Measurements from ENCODE around the gene TOX2.

GRCh38 chr20:43969028-43969447 lies 54.4 kb downstream of the TOX2 start:
- TF ChIP-seq, protein P1, sequence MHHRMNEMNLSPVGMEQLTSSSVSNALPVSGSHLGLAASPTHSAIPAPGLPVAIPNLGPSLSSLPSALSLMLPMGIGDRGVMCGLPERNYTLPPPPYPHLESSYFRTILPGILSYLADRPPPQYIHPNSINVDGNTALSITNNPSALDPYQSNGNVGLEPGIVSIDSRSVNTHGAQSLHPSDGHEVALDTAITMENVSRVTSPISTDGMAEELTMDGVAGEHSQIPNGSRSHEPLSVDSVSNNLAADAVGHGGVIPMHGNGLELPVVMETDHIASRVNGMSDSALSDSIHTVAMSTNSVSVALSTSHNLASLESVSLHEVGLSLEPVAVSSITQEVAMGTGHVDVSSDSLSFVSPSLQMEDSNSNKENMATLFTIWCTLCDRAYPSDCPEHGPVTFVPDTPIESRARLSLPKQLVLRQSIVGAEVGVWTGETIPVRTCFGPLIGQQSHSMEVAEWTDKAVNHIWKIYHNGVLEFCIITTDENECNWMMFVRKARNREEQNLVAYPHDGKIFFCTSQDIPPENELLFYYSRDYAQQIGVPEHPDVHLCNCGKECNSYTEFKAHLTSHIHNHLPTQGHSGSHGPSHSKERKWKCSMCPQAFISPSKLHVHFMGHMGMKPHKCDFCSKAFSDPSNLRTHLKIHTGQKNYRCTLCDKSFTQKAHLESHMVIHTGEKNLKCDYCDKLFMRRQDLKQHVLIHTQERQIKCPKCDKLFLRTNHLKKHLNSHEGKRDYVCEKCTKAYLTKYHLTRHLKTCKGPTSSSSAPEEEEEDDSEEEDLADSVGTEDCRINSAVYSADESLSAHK (tag by site-specific recombination; IDR thresholded peaks at IDR 0.05), result no peak
- TF ChIP-seq CTCF (tag by site-specific recombination; IDR thresholded peaks at IDR 0.05) (no peak), HOXA7 (CRISPR knock-in tag; IDR thresholded peaks at IDR 0.05; ENCODE audit: borderline replicate concordance) (no peak), ZNF776 (tag by site-specific recombination; IDR thresholded peaks at IDR 0.05; ENCODE audit: borderline replicate concordance) (no peak), BCL11B (tag by site-specific recombination; IDR thresholded peaks at IDR 0.05; ENCODE audit: low read depth) (no peak), SETDB1 (IDR thresholded peaks at IDR 0.05; ENCODE audit: insufficient read length, low read length) (no peak), ZNF677 (tag by site-specific recombination; IDR thresholded peaks at IDR 0.05) (no peak), ELK4 (IDR thresholded peaks at IDR 0.05; ENCODE audit: borderline replicate concordance, low read depth, low read length) (no peak)

Data from HEK293 (cell line).